Inflammatory macrophage treated with lipopolysaccharide for 4 hours (primary cell): ENCODE measurements around the gene PSMC6.
"Not testable (repeated sequence)": the region's sequence is repeated elsewhere in the genome, so short reads cannot be mapped to it uniquely, and the experiment has no call there.

Experiments used
- DNase-seq: peaks from one replicate; pipeline ENCODE4 v3.0.0-alpha.2; 2020

Gene PSMC6

GRCh38 chr14:52723514-52724359 lies 16.7 kb downstream of the PSMC6 start:
- no peak for DNase-seq

- no peak for DNase-seq
Measured at GRCh38 chr14:52724360-52724644, 17.3 kb downstream of the PSMC6 start.

GRCh38 chr14:52727509-52727908 lies 20.5 kb downstream of the PSMC6 start:
- DNase-seq: not testable (repeated sequence)

GRCh38 chr14:52729035-52729434 lies 22.0 kb downstream of the PSMC6 start:
- DNase-seq: not testable (repeated sequence)

- no peak for DNase-seq
Measured at GRCh38 chr14:52729585-52729924, 22.6 kb downstream of the PSMC6 start.

- peak; percentile 99 for DNase-seq
Measured at GRCh38 chr14:52729925-52730708, 23.1 kb downstream of the PSMC6 start, which contains the start of gene STYX. Gene STYX (plus strand): TSS chr14:52730166. CDS start chr14:52730475, 309 bp downstream.

GRCh38 chr14:52730709-52731111 lies 23.7 kb downstream of the PSMC6 start:
- peak; percentile 40 for DNase-seq

GRCh38 chr14:52733824-52734223 lies 26.8 kb downstream of the PSMC6 start:
- no peak for DNase-seq

GRCh38 chr14:52735921-52736489 lies 29.0 kb downstream of the PSMC6 start:
- no peak for DNase-seq

- DNase-seq: no peak
Measured at GRCh38 chr14:52738409-52738808, 31.4 kb downstream of the PSMC6 start.

GRCh38 chr14:52740751-52741150 lies 33.8 kb downstream of the PSMC6 start:
- DNase-seq: no peak

GRCh38 chr14:52741865-52742264 lies 34.9 kb downstream of the PSMC6 start:
- peak; percentile 6 for DNase-seq

GRCh38 chr14:52748647-52749292 lies 41.8 kb downstream of the PSMC6 start:
- no peak for DNase-seq

- DNase-seq: no peak
Measured at GRCh38 chr14:52755607-52756316, 48.8 kb downstream of the PSMC6 start.

- DNase-seq: no peak
Measured at GRCh38 chr14:52759145-52759544, 52.1 kb downstream of the PSMC6 start.

- DNase-seq: not testable (repeated sequence)
Measured at GRCh38 chr14:52762923-52763322, 55.9 kb downstream of the PSMC6 start.

GRCh38 chr14:52767058-52767833 lies 60.2 kb downstream of the PSMC6 start:
- no peak for DNase-seq

- no peak for DNase-seq
Measured at GRCh38 chr14:52769887-52770286, 62.9 kb downstream of the PSMC6 start.

GRCh38 chr14:52776816-52777215 lies 69.8 kb downstream of the PSMC6 start:
- DNase-seq: no peak
